Astrocyte of the spinal cord (primary cell): ENCODE data around the gene H3-3A.

Experiments used
- DNase-seq: peaks from one replicate; pipeline ENCODE4 v3.0.0; 2011; ENCODE audit warnings: low read depth, low spot score
- H3K4me3 ChIP-seq: 2 replicates; pipeline ENCODE4 v1.5.1; 2011; ENCODE audit warnings: low read depth, mild to moderate bottlenecking, low read length, moderate library complexity
- in situ Hi-C: cut with HindIII; loops from 2 replicates; pipeline ENCODE4 v1.10.0; 2017; ENCODE audit warnings: low sequenced_read_pairs
- TF ChIP-seq, protein P1 (sequence below): IDR thresholded peaks from 2 replicates; pipeline ENCODE4 v1.5.1; 2012; ENCODE audit warnings: low read depth, mild to moderate bottlenecking, low read length, inconsistent platforms

The H3-3A gene

DNA sequence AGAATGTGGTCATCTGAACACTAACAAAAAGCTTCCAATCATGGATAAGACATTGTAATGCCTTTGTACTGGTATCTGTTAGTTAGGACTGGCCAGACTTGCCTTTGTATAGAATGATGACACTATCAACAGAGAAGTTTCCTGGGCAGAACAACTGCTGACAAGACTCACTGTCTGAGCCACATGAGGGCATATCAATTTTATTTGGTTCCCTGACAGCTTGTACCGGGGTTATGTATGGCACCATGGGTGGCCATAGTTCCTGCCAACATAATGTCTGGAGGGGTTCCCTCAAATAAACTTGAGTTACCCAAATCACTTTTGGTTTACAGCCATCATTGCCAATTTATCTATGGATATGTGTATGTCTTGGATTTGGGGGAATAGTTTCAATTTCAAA, 13.6 kb upstream of the H3-3A start:
- no peak overlapping the region for H3K4me3 ChIP-seq
- in situ Hi-C loops: no loop called here
- DNase-seq: no peak
- TF ChIP-seq, protein P1, sequence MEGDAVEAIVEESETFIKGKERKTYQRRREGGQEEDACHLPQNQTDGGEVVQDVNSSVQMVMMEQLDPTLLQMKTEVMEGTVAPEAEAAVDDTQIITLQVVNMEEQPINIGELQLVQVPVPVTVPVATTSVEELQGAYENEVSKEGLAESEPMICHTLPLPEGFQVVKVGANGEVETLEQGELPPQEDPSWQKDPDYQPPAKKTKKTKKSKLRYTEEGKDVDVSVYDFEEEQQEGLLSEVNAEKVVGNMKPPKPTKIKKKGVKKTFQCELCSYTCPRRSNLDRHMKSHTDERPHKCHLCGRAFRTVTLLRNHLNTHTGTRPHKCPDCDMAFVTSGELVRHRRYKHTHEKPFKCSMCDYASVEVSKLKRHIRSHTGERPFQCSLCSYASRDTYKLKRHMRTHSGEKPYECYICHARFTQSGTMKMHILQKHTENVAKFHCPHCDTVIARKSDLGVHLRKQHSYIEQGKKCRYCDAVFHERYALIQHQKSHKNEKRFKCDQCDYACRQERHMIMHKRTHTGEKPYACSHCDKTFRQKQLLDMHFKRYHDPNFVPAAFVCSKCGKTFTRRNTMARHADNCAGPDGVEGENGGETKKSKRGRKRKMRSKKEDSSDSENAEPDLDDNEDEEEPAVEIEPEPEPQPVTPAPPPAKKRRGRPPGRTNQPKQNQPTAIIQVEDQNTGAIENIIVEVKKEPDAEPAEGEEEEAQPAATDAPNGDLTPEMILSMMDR: no peak

DNA sequence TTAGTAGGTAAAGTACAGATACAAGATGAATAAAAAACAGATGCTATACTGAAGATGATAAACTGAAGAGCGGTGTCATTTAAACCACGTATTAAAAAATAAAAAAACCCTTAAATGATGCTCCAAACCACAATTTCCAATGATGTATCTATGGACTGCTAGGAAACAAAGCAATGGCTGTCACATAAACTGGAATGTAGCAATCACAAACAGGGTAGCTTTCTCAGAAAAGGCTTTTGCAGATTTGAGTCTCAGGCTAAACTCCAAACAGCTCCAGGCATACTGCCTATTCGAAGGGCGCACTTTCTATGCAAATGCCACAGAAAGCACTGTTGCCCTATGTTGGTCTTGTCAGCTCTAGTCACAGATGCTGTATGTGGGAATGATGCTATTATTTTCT, 12.4 kb upstream of the H3-3A start:
- in situ Hi-C loops: no loop called here
- TF ChIP-seq, protein P1: no peak
- DNase-seq: no peak
- no peak overlapping the region for H3K4me3 ChIP-seq

DNA sequence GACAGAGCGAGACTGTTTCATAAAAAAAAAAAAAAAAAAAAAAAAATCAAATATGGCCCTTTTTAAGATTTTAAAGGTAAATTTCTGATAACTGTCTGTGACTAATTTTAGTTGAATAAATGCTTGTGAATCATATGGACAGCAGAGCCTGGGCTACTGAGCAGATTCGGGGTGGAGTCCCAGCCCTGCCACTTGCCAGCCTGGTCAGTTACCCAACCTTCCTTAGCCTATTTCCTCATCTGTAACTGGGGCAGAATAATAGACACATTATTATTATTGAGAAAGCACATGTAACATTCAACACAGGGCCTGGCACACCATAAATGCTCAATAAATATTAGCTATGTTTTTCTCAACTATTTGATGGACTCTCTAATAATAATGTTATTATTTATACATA, 11.2 kb upstream of the H3-3A start:
- no peak for DNase-seq
- in situ Hi-C loops: no loop called here
- TF ChIP-seq, protein P1: no peak

DNA sequence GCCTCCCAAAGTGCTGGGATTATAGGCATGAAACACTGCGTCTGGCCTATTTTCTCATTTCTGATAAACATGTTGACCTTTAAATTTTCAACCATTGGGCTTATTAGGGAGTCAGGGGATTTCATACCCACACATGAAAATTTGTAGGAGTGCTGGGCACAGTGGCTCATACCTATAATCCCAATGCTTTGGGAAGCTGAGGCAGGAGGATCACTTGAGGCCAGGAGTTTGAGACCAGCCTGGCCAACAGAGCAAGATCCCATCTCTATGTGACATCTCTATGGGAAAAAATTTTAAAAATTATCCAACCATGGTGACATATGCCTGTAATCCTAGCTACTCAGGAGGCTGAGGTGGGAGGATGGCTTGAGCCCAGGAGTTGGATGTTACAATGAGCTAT, 10.5 kb upstream of the H3-3A start:
- no peak for DNase-seq
- no peak overlapping the region for H3K4me3 ChIP-seq
- TF ChIP-seq, protein P1: no peak
- in situ Hi-C loops: no loop called here

More for the DNA sequence above, 11.2 kb upstream of the H3-3A start:
- H3K4me3 ChIP-seq: no peak overlapping the region

DNA sequence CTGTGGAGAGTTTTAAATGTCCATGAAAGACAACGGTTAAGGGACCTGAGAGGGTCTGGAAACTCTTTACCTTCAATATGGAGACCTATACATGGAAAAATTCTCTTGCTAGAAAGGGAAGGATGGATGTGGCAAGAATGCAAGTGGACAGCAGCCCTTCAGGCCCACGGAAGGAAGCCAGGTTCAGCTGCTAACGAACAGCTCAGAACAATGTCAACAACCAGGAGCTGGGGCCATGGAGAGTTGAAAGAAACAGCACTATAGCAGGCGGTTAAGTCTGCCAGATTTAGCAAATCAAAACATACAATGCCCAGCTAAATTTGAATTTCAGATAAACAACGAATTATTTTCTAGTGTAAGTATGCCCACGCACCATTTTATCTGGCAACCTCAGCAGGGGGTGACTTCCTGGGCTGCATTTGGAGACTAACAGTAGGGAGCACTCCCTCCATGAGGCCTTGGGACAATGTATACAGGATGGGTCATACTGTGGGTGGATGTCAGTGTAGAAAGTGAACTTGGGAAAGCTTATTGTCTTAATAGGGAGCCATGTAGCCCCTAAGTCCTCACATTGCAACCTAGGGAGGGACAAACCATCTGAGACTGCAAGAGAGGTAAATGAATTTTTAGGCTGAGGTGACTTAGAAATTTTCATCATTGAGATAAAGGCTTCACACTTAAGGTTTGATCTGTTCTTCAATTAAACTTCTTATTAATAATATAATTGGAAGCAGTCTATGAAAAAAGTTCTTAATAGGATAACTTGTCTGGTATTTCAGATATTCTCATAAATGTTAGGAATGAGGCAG, 7.8 kb upstream of the H3-3A start:
- H3K4me3 ChIP-seq: no peak overlapping the region
- in situ Hi-C loops: no loop called here
- TF ChIP-seq, protein P1: no peak
- DNase-seq: no peak

DNA sequence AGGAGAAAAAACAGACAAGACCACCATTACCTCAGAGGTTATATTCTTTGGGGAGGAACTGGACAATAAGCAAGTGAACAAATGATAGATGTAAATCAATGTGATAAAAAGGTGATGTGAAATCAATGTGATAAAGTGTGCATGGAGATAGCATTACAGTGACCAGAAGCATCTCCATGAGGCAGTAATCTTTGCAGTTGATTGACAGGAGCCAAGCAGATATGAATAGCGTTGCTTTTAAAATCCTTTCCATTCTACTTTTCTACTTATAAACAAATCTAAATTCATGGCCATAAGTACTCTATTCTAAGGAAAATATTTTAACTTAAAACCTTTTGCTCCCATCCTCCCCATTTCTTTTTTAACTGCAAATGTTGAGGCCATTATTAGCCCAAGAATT, 2.8 kb upstream of the H3-3A start:
- in situ Hi-C loops: no loop called here
- DNase-seq: no peak
- H3K4me3 ChIP-seq: no peak overlapping the region
- TF ChIP-seq, protein P1: no peak
